SH-SY5Y (cell line): ENCODE data around the gene GCAT.

ENCODE experiments used
- GATA2 ChIP-seq: IDR thresholded peaks from 2 replicates; pipeline ENCODE4 v1.6.1; 2011; ENCODE audit warnings: mild to moderate bottlenecking, low read depth, low read length
- GATA3 ChIP-seq: IDR thresholded peaks from 2 replicates; pipeline ENCODE4 v1.6.1; 2011; ENCODE audit warnings: low read depth, mild to moderate bottlenecking, low read length, moderate library complexity

DNA sequence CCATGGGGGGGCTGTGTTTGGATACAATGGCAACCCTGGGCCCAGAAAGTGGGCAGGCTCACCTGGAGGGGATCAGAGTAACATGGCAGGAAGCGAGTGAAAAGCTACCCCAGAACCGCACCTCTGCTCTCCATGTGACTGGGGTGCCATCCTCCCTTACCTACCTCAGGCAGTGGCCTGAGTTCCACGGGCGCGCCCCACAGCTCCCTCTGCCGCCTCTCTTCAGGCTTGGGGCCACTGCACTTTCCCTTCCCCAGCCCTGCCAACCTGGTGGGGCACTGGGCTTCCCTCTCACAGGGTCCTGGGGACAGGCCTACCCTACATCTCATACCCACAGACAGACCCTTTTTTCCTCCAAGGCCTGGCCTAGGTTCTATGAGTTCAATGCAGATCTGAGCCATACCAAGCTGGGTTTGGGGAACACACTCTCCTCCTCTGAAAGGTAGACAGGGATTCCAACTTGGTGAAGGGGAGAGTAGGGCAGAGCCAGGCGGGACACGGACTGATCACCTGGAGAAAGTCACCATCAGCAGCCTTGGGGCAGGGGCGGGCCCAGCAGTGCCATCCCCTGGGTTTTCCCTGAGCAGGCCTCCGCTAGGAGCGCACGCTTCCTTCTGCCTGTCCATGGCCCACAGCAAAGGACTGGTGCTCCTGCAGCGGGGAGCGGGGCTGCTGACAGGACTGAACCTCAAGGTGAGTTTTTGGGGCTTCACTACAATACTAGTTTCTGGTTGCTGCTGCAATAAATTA is 22.5 kb downstream of the GCAT start:
- TF ChIP-seq GATA2 (no peak), GATA3 (no peak)
